ENCODE data around the gene ANKMY2. TPM values are rescaled to one million over a fixed set of nuclear protein-coding genes. Genes with fewer than 3 reads are reported as not detected.

Gene ANKMY2
- total RNA-seq, 1 donor from 2014 or later, result 9.4 TPM

- Mint-ChIP-seq H3K27ac (ENCODE audit: unreplicated experiment) (no peak overlapping the region), H3K4me3 (ENCODE audit: unreplicated experiment) (no peak overlapping the region), H3K27me3 (ENCODE audit: unreplicated experiment) (no peaks in the 10 kb centered on the region), H3K36me3 (ENCODE audit: unreplicated experiment) (no peaks in the 10 kb centered on the region), H3K9me3 (ENCODE audit: unreplicated experiment) (no peaks in the 10 kb centered on the region), H3K4me1 (ENCODE audit: low read depth, unreplicated experiment) (peaks cover 3% of the 10 kb centered on the region)
- no peak for TF ChIP-seq CTCF (IDR thresholded peaks at IDR 0.05; ENCODE audit: partially characterized antibody, unreplicated experiment)
- no peak for DNase-seq
These were observed 53.2 kb downstream of the ANKMY2 start for GRCh38 chr7:16592395-16592794.

- TF ChIP-seq CTCF (IDR thresholded peaks at IDR 0.05; ENCODE audit: partially characterized antibody, unreplicated experiment), result no peak
- no peak for DNase-seq
- no peak overlapping the region for H3K27ac Mint-ChIP-seq (ENCODE audit: unreplicated experiment)
- peaks cover 3% of the 10 kb centered on the region for H3K9me3 Mint-ChIP-seq (ENCODE audit: unreplicated experiment)
- H3K27me3 Mint-ChIP-seq (ENCODE audit: unreplicated experiment), result no peaks in the 10 kb centered on the region
- peaks cover 3% of the 10 kb centered on the region for H3K4me1 Mint-ChIP-seq (ENCODE audit: low read depth, unreplicated experiment)
- H3K36me3 Mint-ChIP-seq (ENCODE audit: unreplicated experiment), result peaks cover 4% of the 10 kb centered on the region
- no peak overlapping the region for H3K4me3 Mint-ChIP-seq (ENCODE audit: unreplicated experiment)
These were observed 55.1 kb downstream of the ANKMY2 start for GRCh38 chr7:16590424-16590823.

- no peak overlapping the region for H3K27ac Mint-ChIP-seq (ENCODE audit: unreplicated experiment)
These were observed 55.7 kb downstream of the ANKMY2 start for GRCh38 chr7:16589881-16590280.

GRCh38 chr7:16587790-16588189 lies 57.8 kb downstream of the ANKMY2 start:
- Mint-ChIP-seq H3K4me1 (ENCODE audit: low read depth, unreplicated experiment) (peaks cover 6% of the 10 kb centered on the region), H3K36me3 (ENCODE audit: unreplicated experiment) (peaks cover 4% of the 10 kb centered on the region), H3K27me3 (ENCODE audit: unreplicated experiment) (no peaks in the 10 kb centered on the region), H3K4me3 (ENCODE audit: unreplicated experiment) (peak overlapping the region; percentile 46), H3K27ac (ENCODE audit: unreplicated experiment) (no peak overlapping the region), H3K9me3 (ENCODE audit: unreplicated experiment) (peaks cover 5% of the 10 kb centered on the region)
- no peak for DNase-seq
- TF ChIP-seq CTCF (IDR thresholded peaks at IDR 0.05; ENCODE audit: partially characterized antibody, unreplicated experiment), result no peak

More at GRCh38 chr7:16589881-16590280, 55.7 kb downstream of the ANKMY2 start:
- Mint-ChIP-seq H3K4me1 (ENCODE audit: low read depth, unreplicated experiment) (peaks cover 3% of the 10 kb centered on the region), H3K4me3 (ENCODE audit: unreplicated experiment) (no peak overlapping the region), H3K9me3 (ENCODE audit: unreplicated experiment) (peaks cover 3% of the 10 kb centered on the region), H3K27me3 (ENCODE audit: unreplicated experiment) (no peaks in the 10 kb centered on the region), H3K36me3 (ENCODE audit: unreplicated experiment) (peaks cover 4% of the 10 kb centered on the region)
- DNase-seq, result no peak
- no peak for TF ChIP-seq CTCF (IDR thresholded peaks at IDR 0.05; ENCODE audit: partially characterized antibody, unreplicated experiment)

- Mint-ChIP-seq H3K4me1 (ENCODE audit: low read depth, unreplicated experiment) (peaks cover 9% of the 10 kb centered on the region), H3K4me3 (ENCODE audit: unreplicated experiment) (no peak overlapping the region)
These were observed 58.4 kb downstream of the ANKMY2 start for GRCh38 chr7:16587129-16587528.

More at GRCh38 chr7:16587129-16587528, 58.4 kb downstream of the ANKMY2 start:
- no peak for TF ChIP-seq CTCF (IDR thresholded peaks at IDR 0.05; ENCODE audit: partially characterized antibody, unreplicated experiment)
- Mint-ChIP-seq H3K36me3 (ENCODE audit: unreplicated experiment) (peaks cover 4% of the 10 kb centered on the region), H3K9me3 (ENCODE audit: unreplicated experiment) (peaks cover 5% of the 10 kb centered on the region), H3K27ac (ENCODE audit: unreplicated experiment) (no peak overlapping the region), H3K27me3 (ENCODE audit: unreplicated experiment) (no peaks in the 10 kb centered on the region)
- no peak for DNase-seq

All from glutamatergic neuron (in vitro differentiated cells).